ENCODE results near the gene CPA4. TPM values are rescaled to one million over a fixed set of nuclear protein-coding genes. Genes with fewer than 3 reads are reported as not detected.

CPA4 gene
- total RNA-seq: 30.4 and 31.7 TPM in 2 replicates

GRCh38 chr7:130292682-130293257, at the start of gene CPA4:
Gene CPA4 (plus strand): TSS chr7:130293161. CDS start chr7:130293181, 20 bp downstream.

GRCh38 chr7:130266258-130266960, 26.6 kb upstream of the CPA4 start, which contains the start of gene CPA2:
Gene CPA2 (plus strand): TSS chr7:130266863. CDS start chr7:130266882, 19 bp downstream.

GRCh38 chr7:130344271-130344866, 51.4 kb downstream of the CPA4 start, which contains the start of gene CPA5:
Gene CPA5 (plus strand): TSS chr7:130344816. CDS start chr7:130346486, 1,670 bp downstream.

Other genes with a start within 250 kb of the CPA4 start
- gene ZC3HC1, start 241.8 kb upstream of the CPA4 start, total RNA-seq: 9.9 and 13.8 TPM in 2 replicates
- gene KLHDC10, start 222.6 kb upstream of the CPA4 start, total RNA-seq: 8.4 and 18.4 TPM in 2 replicates
- 11.4 and 13.6 TPM in 2 replicates for gene TMEM209, start 87.8 kb upstream of the CPA4 start, total RNA-seq
- gene SSMEM1, start 85.3 kb upstream of the CPA4 start, total RNA-seq: not detected in 2 replicates
- gene CPA2, start 26.3 kb upstream of the CPA4 start, total RNA-seq: not detected in 2 replicates
- gene CPA5, start 51.7 kb downstream of the CPA4 start, total RNA-seq: not detected in 2 replicates
- not detected in 2 replicates for gene CPA1, start 87.3 kb downstream of the CPA4 start, total RNA-seq
- 11.5 and 14.5 TPM in 2 replicates for gene CEP41, start 147.9 kb downstream of the CPA4 start, total RNA-seq
- gene MEST, start 198.9 kb downstream of the CPA4 start, total RNA-seq: 44.7 and 50.3 TPM in 2 replicates

All from airway epithelial cell (primary cell).